ENCODE data around the gene ZNF263. TPM values are rescaled to one million over a fixed set of nuclear protein-coding genes. Genes with fewer than 3 reads are reported as not detected.

The ZNF263 gene
- total and polyA plus RNA-seq, 4 donors, result 6.3 to 27.3 (median 13.3) TPM

DNA sequence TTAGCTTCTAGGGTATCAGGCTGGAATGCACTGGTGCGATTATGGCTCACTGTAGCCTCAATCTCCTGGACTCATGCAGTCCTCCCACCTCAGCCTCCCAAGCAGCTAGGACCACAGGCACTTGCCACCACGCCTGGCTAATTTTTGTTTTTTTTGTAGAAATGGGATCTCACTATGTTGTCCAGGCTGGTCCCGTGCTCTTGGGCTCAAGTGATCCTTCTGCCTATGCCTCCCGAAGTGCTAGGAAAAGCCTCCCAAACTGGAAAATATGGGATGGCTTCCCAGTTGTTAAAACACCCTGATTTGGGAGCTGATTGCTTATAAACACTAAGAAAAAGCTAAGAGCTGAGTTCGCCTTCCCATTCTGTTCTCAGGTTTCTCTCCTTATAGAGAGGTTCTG, 6.6 kb upstream of the ZNF263 start:
- no peaks in the 10 kb centered on the region for H3K9me3 ChIP-seq (ENCODE audit: control insufficient read depth in 4 of 4, low read length in 3 of 4)
- H3K36me3 ChIP-seq (ENCODE audit: control insufficient read depth in 4 of 4, insufficient read depth in 3 of 4, low read depth in 1 of 4, low read length in 3 of 4), result no peaks in the 10 kb centered on the region
- no peak overlapping the region for H3K27ac ChIP-seq (ENCODE audit: low read depth in 1 of 2, low read length in 2 of 2)
- no peaks in the 10 kb centered on the region for H3K27me3 ChIP-seq (ENCODE audit: control insufficient read depth in 4 of 4, insufficient read depth in 4 of 4, low read length in 3 of 4)
- no peak for TF ChIP-seq SP1 (IDR thresholded peaks at IDR 0.05)
- TF ChIP-seq, protein P1, sequence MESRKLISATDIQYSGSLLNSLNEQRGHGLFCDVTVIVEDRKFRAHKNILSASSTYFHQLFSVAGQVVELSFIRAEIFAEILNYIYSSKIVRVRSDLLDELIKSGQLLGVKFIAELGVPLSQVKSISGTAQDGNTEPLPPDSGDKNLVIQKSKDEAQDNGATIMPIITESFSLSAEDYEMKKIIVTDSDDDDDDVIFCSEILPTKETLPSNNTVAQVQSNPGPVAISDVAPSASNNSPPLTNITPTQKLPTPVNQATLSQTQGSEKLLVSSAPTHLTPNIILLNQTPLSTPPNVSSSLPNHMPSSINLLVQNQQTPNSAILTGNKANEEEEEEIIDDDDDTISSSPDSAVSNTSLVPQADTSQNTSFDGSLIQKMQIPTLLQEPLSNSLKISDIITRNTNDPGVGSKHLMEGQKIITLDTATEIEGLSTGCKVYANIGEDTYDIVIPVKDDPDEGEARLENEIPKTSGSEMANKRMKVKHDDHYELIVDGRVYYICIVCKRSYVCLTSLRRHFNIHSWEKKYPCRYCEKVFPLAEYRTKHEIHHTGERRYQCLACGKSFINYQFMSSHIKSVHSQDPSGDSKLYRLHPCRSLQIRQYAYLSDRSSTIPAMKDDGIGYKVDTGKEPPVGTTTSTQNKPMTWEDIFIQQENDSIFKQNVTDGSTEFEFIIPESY (IDR thresholded peaks at IDR 0.05), result no peak
- no peak for TF ChIP-seq YY1 (IDR thresholded peaks at IDR 0.05)
- TF ChIP-seq, protein P2, sequence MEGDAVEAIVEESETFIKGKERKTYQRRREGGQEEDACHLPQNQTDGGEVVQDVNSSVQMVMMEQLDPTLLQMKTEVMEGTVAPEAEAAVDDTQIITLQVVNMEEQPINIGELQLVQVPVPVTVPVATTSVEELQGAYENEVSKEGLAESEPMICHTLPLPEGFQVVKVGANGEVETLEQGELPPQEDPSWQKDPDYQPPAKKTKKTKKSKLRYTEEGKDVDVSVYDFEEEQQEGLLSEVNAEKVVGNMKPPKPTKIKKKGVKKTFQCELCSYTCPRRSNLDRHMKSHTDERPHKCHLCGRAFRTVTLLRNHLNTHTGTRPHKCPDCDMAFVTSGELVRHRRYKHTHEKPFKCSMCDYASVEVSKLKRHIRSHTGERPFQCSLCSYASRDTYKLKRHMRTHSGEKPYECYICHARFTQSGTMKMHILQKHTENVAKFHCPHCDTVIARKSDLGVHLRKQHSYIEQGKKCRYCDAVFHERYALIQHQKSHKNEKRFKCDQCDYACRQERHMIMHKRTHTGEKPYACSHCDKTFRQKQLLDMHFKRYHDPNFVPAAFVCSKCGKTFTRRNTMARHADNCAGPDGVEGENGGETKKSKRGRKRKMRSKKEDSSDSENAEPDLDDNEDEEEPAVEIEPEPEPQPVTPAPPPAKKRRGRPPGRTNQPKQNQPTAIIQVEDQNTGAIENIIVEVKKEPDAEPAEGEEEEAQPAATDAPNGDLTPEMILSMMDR (IDR thresholded peaks at IDR 0.05; ENCODE audit: low read depth, low read length, missing input control), result no peak
- TF ChIP-seq REST (IDR thresholded peaks at IDR 0.05), result no peak
- TF ChIP-seq EGR1 (IDR thresholded peaks at IDR 0.05; ENCODE audit: low read depth in 2 of 2), result no peak
- TF ChIP-seq, protein P3, sequence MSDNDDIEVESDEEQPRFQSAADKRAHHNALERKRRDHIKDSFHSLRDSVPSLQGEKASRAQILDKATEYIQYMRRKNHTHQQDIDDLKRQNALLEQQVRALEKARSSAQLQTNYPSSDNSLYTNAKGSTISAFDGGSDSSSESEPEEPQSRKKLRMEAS (IDR thresholded peaks at IDR 0.05), result no peak
- TF ChIP-seq FOXA1 (IDR thresholded peaks at IDR 0.05), result no peak
- no peak for TF ChIP-seq RXRA (IDR thresholded peaks at IDR 0.05)
- TF ChIP-seq HNF4G (IDR thresholded peaks at IDR 0.05), result no peak
- no peak for TF ChIP-seq TAF1 (conservative IDR thresholded peaks at IDR 0.05)
- no peak for TF ChIP-seq GABPA (IDR thresholded peaks at IDR 0.05 in 1 of 2, conservative IDR thresholded peaks at IDR 0.05 in 1 of 2)
- TF ChIP-seq, protein P4, sequence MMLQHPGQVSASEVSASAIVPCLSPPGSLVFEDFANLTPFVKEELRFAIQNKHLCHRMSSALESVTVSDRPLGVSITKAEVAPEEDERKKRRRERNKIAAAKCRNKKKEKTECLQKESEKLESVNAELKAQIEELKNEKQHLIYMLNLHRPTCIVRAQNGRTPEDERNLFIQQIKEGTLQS (IDR thresholded peaks at IDR 0.05), result no peak
- no peak for TF ChIP-seq RAD21 (IDR thresholded peaks at IDR 0.05)
- no peak for TF ChIP-seq JUND (IDR thresholded peaks at IDR 0.05)
- TF ChIP-seq FOXA2 (IDR thresholded peaks at IDR 0.05), result no peak
- TF ChIP-seq NR2F2 (IDR thresholded peaks at IDR 0.05), result no peak
- TF ChIP-seq HNF4A (conservative IDR thresholded peaks at IDR 0.05), result no peak
- WGBS, result 78% methylated on average over 5 of the region's 5 CpGs
- no peak overlapping the region for H3K9ac ChIP-seq (ENCODE audit: low read depth in 1 of 2, low read length in 2 of 2)
- H3K4me1 ChIP-seq (ENCODE audit: control insufficient read depth in 4 of 4, insufficient read depth in 4 of 4, low read length in 3 of 4), result no peaks in the 10 kb centered on the region
- DNase-seq (ENCODE audit: low spot score), result no peak
- no peak overlapping the region for H3K4me3 ChIP-seq (ENCODE audit: low read depth in 1 of 3, low read length in 3 of 3)
